Central memory CD4-positive, alpha-beta T cell (primary cell): ENCODE data around the gene WEE1.
"Not testable (repeated sequence)": the region's sequence is repeated elsewhere in the genome, so short reads cannot be mapped to it uniquely, and the experiment has no call there.

Source experiments
- DNase-seq: peaks from one replicate; pipeline ENCODE4 v3.0.0; 2022
- total RNA-seq, 3 experiments: gene quantifications; one replicate each; lab custom pipeline; 2026; lab: John Stamatoyannopoulos, UW

The WEE1 gene
- total RNA-seq = 11.0 to 63.6 (median 29.1) reads per million in 3 experiments

- peak; percentile 95 for DNase-seq
Observed at GRCh38 chr11:9573052-9573774, at the start of gene WEE1. Gene WEE1 (plus strand): TSS chr11:9573670. CDS start chr11:9573934, 264 bp downstream.

- DNase-seq = no peak
Observed at GRCh38 chr11:9524001-9524400, 49.5 kb upstream of the WEE1 start.

- no peak for DNase-seq
Observed at GRCh38 chr11:9525116-9525515, 48.4 kb upstream of the WEE1 start.

- DNase-seq = no peak
Observed at GRCh38 chr11:9527481-9528135, 45.9 kb upstream of the WEE1 start.

- no peak for DNase-seq
Observed at GRCh38 chr11:9528136-9528501, 45.4 kb upstream of the WEE1 start.

GRCh38 chr11:9528573-9529333 lies 44.7 kb upstream of the WEE1 start:
- no peak for DNase-seq

- no peak for DNase-seq
Observed at GRCh38 chr11:9529334-9529650, 44.2 kb upstream of the WEE1 start.

GRCh38 chr11:9530020-9530621 lies 43.3 kb upstream of the WEE1 start:
- no peak for DNase-seq

- DNase-seq = no peak
Observed at GRCh38 chr11:9530901-9531625, 42.4 kb upstream of the WEE1 start.

GRCh38 chr11:9533058-9533457 lies 40.4 kb upstream of the WEE1 start:
- no peak for DNase-seq

GRCh38 chr11:9533736-9534473 lies 39.6 kb upstream of the WEE1 start:
- no peak for DNase-seq

GRCh38 chr11:9535189-9535781 lies 38.2 kb upstream of the WEE1 start:
- peak; percentile 56 for DNase-seq

GRCh38 chr11:9538548-9538947 lies 34.9 kb upstream of the WEE1 start:
- DNase-seq = no peak

- DNase-seq = not testable (repeated sequence)
Observed at GRCh38 chr11:9549216-9549615, 24.3 kb upstream of the WEE1 start.

GRCh38 chr11:9550191-9550628 lies 23.3 kb upstream of the WEE1 start:
- no peak for DNase-seq

- DNase-seq = no peak
Observed at GRCh38 chr11:9561279-9561982, 12.0 kb upstream of the WEE1 start.

GRCh38 chr11:9562716-9563115 lies 10.8 kb upstream of the WEE1 start:
- DNase-seq = no peak

GRCh38 chr11:9563196-9563730 lies 10.2 kb upstream of the WEE1 start:
- no peak for DNase-seq

GRCh38 chr11:9565822-9566560 lies 7.5 kb upstream of the WEE1 start:
- peak; percentile 42 for DNase-seq

GRCh38 chr11:9566561-9567063 lies 6.9 kb upstream of the WEE1 start:
- DNase-seq = no peak
